Measurements from ENCODE around the gene GOLGA8A.
"Not testable (repeated sequence)": the region's sequence is repeated elsewhere in the genome, so short reads cannot be mapped to it uniquely, and the experiment has no call there.

GOLGA8A gene

DNA sequence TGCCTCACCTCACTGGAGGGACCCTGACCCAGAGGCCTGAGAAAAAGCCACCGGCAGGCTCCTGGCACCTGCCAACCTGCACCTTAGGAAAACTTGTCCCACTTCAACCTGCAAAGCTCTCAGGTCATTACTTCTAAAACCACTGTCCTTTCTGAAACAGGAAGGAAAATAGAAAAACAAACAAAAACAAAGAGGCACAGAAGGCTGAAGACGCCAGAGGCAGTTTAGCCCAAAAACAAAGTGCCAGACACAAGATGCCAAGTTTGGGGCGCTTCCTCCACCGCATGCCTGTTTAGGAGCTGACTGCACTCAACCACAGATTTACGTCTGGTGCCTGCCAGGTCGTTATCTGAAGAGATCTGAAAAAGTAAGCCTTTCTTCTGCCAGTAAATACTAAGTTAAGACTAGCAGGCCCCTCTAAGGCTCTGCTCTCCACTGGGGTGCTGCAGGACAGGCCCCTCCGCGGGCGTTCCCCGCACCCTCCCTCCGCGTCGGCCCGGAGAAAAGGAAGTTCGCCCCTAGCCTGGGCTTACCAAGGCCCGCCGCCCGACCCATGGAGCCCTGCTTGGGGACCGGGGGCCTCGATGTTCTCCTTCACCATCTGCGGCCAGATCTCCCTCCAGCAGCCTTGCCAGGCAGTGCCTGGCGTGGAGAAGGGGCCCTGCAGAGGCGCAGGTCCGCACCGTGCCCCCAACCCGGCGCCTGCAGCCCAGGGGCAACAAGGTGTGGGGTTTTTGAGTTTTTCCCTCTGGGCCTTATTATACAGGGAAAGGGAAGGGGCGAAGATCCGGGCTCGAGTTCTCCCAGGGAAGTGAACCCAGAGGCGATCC lies 1.3 kb downstream of the GOLGA8A start:
- TF ChIP-seq, protein P1, sequence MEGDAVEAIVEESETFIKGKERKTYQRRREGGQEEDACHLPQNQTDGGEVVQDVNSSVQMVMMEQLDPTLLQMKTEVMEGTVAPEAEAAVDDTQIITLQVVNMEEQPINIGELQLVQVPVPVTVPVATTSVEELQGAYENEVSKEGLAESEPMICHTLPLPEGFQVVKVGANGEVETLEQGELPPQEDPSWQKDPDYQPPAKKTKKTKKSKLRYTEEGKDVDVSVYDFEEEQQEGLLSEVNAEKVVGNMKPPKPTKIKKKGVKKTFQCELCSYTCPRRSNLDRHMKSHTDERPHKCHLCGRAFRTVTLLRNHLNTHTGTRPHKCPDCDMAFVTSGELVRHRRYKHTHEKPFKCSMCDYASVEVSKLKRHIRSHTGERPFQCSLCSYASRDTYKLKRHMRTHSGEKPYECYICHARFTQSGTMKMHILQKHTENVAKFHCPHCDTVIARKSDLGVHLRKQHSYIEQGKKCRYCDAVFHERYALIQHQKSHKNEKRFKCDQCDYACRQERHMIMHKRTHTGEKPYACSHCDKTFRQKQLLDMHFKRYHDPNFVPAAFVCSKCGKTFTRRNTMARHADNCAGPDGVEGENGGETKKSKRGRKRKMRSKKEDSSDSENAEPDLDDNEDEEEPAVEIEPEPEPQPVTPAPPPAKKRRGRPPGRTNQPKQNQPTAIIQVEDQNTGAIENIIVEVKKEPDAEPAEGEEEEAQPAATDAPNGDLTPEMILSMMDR (conservative IDR thresholded peaks at IDR 0.05; ENCODE audit: low read depth) = no peak
- ChIA-PET CTCF (no interaction called here), POLR2A (ENCODE audit: low non-redundant PET) (no interaction called here)
- no peak for DNase-seq (ENCODE audit: low spot score)
- H3K27ac ChIP-seq = peak overlapping the region; percentile 54

DNA sequence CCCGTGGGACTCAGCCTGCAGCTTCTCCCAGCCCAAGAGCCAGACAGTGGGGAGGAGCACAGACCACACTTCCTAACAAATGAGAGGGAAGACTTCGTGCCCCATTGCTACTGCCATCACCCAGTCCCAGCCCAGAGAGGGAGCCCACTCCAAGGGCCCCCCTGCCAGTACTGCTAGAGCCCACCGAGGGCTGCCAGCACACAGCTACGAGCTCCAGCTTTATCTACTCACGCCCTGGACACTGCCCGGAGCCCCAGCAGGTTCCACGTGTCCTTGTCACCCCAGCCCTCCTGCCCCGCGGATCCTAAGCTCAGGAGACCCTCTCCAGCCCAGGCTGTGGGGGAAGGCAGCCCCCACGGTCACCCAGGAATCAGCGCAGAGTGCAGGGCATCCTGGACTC lies 1.9 kb downstream of the GOLGA8A start:
- CTCF ChIA-PET = interaction anchor here (0.6 kb wide), 1 partner anchor 518 kb away, joined by 8 read pairs; no protein-coding TSS in a partner anchor

DNA sequence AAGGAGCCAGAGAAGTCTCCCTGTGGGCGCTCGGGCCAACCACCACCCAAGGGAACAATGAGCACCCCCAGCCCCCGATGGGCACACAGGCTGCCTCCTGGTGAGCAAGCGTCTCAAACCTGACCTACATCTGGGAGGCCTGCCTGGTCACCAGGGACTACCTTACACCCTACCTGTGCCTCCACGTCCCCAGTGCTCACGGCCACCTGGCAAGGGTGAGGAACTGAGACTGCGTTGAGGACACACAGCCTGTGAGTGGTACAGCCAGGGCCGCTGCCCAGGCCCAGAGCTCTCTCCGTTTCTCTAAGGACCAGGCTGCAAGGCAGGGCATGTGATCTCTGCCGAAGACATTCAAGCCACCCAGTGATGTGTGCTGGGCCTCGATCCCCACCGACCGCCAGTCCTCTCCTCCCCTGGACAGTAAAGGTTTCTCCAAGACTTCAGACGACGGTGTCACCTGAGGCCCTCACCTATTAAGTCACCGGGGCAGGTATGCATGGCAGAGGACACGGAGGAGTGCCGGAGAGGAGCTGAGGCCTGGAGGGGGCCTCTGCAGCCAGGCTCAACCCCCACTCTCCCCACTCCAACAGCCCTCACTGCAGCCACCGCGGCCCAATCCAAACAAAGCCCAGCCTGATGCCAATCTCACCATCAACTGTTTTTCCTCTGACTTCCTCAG lies 2.8 kb downstream of the GOLGA8A start:
- ChIA-PET POLR2A (ENCODE audit: low non-redundant PET) (no interaction called here), CTCF (no interaction called here)
- no peak for DNase-seq (ENCODE audit: low spot score)
- TF ChIP-seq, protein P1 (conservative IDR thresholded peaks at IDR 0.05; ENCODE audit: low read depth) = no peak
- peak overlapping the region; percentile 14; the same call in 1 of the 2 replicates for H3K27ac ChIP-seq

More for the DNA sequence above, 1.9 kb downstream of the GOLGA8A start:
- H3K27ac ChIP-seq = peak overlapping the region; percentile 54
- TF ChIP-seq, protein P1 (conservative IDR thresholded peaks at IDR 0.05; ENCODE audit: low read depth) = no peak
- no peak for DNase-seq (ENCODE audit: low spot score)
- POLR2A ChIA-PET (ENCODE audit: low non-redundant PET) = no interaction called here

DNA sequence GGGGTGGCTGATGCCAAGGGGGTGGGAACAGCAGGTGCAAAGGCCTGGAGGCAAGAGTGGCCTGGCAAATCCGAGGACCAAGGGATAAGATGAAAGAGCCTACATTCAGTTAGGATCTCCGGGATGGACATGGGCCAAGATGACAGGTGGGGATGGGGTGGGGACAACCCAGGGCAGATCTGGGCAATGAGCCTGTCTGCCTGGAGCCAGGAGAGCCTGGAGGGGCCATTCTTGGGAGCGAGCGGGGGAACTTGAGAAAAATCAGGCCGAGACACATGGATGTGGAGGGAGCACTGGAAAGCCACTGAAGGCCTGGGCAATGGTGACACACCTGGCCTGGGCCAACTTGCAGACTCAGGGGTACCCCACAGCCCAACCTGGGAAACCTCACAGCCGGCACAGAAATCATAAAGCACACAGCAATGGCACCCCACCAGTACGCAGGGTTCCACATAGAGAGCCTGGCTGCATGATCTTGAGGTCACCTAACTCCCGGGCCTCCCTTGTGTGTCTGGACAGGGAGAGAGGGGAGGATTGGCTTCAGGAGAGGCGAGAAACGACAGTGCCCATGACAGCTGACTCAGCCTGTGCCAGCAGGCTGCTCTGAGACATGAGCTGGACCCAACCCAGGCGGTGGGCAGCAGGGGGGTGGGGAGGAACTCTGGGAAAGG lies 3.5 kb downstream of the GOLGA8A start:
- POLR2A ChIA-PET (ENCODE audit: low non-redundant PET); H3K27ac ChIP-seq; CTCF ChIA-PET; DNase-seq (ENCODE audit: low spot score): not testable (repeated sequence)

DNA sequence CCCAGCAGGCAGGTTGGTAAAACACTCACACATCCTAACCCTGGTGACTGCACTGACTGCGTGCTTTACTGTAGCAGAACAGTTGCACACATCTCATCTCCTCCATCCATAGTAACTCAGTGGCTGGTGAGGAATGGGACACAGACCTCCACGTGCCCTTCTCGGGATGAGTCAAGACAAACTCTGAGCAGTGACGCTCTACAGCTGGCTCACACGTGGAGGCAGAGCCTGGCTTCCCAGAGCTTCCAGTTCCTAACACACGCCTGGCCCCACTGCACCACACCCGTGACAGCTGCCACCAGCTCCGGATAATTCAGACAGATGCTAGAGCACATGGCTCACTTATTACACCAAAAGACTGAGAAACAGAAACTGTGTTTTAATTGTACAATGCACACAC lies 7.0 kb downstream of the GOLGA8A start:
- H3K27ac ChIP-seq; POLR2A ChIA-PET (ENCODE audit: low non-redundant PET); CTCF ChIA-PET; DNase-seq (ENCODE audit: low spot score): not testable (repeated sequence)

DNA sequence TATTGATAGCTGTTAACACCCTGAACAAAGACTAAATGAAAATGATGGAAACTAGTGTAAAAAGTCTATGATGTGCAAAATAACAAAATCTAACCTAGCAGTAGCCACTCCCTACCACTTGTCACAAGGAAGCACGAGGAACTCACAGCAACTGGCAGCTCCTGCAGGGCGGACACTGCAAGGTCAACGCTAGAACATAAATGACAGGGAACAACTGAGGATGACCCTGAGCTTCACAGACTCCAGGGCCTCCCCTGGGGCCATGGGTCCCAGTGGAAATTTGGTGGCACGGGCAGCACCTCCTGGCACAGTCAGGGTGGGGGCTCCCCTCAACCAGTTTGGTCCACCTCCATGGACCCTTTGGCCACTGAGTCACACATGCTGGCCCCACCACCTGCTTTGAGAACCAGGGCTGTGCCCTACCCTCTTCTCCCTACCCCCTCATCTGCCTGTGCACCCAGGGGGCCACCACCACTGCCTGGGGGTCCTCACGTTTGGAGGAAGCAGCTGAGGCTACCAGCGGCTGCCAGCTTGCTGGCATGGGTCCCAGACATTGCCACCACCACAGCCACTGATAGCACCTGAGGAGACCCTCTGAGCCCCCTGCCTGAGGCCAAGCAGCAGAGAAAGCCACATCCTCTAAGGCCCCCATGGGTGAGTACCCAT lies 14.1 kb downstream of the GOLGA8A start:
- CTCF ChIA-PET; DNase-seq (ENCODE audit: low spot score); POLR2A ChIA-PET (ENCODE audit: low non-redundant PET); H3K27ac ChIP-seq: not testable (repeated sequence)

DNA sequence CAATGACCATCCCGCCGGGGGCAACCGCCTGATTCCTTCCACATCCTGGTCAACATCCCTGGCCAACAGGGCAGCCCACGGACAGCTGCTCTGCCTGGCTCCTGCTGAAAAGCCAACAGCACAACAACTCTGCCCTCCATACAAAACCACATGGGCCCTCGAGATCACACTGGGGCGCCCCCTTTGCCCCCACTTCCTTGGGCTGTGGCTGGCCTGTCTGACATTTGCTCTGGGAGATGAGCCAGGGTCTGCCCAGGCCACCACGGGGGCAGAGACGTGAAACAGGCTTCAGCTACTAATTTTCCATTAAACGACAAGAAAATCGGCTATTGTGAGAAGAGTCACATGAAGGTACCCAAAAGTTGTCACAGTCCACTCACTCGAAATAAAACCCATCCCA lies 16.7 kb downstream of the GOLGA8A start:
- CTCF ChIA-PET; POLR2A ChIA-PET (ENCODE audit: low non-redundant PET); H3K27ac ChIP-seq; DNase-seq (ENCODE audit: low spot score): not testable (repeated sequence)

DNA sequence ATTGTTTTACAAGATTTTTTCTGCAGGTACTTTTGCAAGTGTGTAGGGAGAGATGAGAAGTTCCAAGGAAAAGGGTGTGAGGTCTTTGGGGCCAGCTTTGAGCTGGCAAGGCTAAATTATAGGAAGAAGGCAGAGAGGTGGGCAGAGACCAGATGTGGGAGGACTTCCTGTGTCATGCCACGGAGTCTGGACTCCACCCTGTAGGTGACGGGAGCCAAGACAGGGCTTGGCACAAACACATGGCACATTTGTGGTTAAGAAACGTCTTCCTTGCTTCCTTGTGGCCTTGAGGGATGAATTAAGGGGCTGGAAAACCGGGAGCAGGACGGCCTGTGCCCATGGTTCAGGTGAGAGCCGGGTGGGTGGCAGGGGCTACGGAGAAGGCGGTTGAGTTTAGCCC lies 19.2 kb downstream of the GOLGA8A start:
- CTCF ChIA-PET; H3K27ac ChIP-seq; DNase-seq (ENCODE audit: low spot score); POLR2A ChIA-PET (ENCODE audit: low non-redundant PET): not testable (repeated sequence)

DNA sequence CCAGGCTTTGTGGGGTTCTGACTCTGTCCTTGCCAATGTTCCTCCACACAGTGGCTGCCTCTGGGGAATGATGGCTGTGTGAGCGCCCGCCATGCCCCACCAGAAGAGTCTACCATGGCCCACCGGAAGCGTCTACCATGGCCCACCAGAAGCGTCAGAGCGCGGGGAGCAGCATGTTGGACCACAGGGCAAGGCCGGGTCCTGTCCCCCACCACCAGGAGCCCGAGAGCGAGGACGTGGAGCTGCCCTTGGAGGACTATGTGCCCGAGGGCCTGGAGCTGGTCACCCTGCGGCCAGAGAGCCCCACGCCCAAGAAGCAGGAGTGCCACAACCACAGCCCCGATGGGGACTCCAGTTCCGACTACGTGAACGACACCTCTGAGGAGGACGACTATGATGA lies 28.1 kb downstream of the GOLGA8A start:
- POLR2A ChIA-PET (ENCODE audit: low non-redundant PET); DNase-seq (ENCODE audit: low spot score); CTCF ChIA-PET; H3K27ac ChIP-seq: not testable (repeated sequence)

DNA sequence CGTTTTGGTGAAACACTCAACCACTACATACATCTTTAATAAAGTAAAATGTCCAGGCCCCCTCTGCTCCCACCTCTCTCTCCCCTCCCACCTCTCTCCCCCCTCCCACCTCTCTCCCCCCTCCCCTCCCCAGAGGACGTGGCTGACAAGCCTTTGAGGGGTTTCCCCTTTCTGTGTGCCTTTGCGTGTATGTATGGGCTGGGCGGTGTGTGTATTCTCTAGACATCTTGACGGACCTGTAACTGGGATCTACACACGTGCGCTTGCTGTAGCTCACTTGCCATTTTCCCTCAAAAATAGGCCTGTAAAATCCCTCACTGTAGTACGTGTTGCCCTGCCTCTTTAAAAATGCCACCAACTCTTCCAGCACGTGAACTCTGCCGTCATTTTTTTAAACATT lies 28.6 kb downstream of the GOLGA8A start:
- DNase-seq (ENCODE audit: low spot score); H3K27ac ChIP-seq; CTCF ChIA-PET; POLR2A ChIA-PET (ENCODE audit: low non-redundant PET): not testable (repeated sequence)

DNA sequence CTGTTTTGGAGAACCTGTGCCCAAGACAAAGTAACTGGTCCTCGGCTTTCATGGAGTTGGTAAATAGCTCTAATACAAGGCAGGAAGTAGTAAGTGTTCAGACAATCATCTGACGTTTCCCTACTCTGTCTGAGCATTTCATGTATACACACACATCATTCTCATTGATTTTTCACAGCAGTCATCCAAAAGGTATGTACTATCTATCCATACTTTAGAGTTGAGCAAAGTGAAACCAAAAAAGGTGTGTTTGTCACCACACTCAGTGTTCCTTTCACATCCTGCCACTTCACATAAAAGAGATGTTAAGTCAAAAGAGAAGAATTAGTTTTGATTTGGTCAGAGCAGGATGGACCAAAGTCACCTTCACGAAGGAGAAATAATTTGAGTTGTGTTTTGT lies 33.7 kb downstream of the GOLGA8A start:
- DNase-seq (ENCODE audit: low spot score); H3K27ac ChIP-seq; CTCF ChIA-PET; POLR2A ChIA-PET (ENCODE audit: low non-redundant PET): not testable (repeated sequence)

DNA sequence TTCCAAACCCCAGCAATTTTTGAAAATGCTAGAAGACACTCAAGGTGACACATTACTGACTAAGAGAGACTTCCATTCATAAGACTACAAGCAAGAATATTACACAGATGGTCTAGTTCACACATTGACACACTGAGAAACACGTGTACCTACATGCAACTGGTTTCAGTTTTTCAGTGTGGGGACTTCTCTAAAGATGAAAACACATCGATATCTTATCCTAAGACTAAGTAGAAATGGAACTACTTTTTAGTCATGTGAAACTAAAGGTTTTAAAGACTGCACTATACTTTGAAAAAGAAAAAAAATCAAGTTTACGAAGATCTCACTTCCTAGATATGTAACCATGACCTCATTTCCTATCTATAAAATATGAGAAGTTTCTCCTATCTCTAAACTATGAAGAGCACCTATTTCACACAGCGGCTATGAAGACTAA lies 34.4 kb downstream of the GOLGA8A start:
- DNase-seq (ENCODE audit: low spot score); POLR2A ChIA-PET (ENCODE audit: low non-redundant PET); H3K27ac ChIP-seq; CTCF ChIA-PET: not testable (repeated sequence)

DNA sequence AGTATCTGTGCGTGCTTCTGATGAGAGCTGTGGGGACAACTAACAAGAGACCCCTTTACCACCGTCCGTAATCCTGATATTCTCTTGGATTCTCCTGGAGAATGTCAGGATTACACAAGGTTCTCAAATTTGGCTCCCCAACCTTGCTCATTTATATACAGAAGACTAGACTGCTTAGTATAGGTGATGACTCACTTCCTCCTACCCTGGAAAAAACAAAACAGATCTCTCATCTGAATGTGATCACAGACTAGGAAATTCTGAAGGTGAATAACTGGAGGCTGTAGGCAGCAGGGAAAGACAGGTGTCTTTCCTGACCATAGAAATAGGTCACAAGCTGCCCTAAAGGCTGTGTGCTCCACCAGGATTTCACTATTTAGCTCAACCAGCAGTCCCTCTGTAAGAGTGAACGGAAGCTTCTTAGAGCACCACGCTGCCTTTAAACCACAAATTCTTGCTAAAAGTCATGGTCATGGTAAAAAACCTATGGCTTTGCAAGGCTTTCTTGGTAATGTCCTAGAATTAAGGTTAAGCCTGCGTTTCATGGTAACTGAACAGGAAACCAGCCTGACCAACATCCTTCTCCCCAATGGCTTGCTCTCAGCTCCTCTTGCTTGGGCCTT lies 39.9 kb downstream of the GOLGA8A start:
- DNase-seq (ENCODE audit: low spot score); CTCF ChIA-PET; POLR2A ChIA-PET (ENCODE audit: low non-redundant PET); H3K27ac ChIP-seq: not testable (repeated sequence)
